HG02884 (cell line): ENCODE measurements around the gene VTI1A.
"Not testable (repeated sequence)": the region's sequence is repeated elsewhere in the genome, so short reads cannot be mapped to it uniquely, and the experiment has no call there.

Experiments used
- ATAC-seq: cut with Tn5 transposase; IDR thresholded peaks from one replicate; pipeline ENCODE4 v1.9.1; 2021; ENCODE audit warnings: mild to moderate bottlenecking, moderate library complexity; ENCODE audit not compliant: unreplicated experiment

Gene VTI1A

DNA sequence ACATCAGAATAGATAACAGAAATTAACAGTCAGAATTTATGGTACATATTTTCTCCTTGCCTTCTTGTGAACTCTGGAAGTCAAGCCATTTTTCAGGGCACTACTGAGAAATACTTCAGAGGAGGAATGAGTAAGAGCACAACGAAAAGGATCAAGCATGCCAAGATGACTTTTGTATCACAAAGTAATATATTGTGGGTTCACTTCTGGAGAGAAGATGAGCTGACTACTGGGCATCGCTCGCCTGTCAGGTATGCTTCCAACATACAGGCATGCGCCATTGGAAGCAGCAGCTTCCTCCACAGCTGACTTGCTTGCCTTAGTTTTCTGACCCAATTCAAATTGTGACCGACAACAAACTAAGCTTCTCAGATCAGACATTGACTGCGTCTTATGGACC lies 137.3 kb downstream of the VTI1A start:
- ATAC-seq = no peak

DNA sequence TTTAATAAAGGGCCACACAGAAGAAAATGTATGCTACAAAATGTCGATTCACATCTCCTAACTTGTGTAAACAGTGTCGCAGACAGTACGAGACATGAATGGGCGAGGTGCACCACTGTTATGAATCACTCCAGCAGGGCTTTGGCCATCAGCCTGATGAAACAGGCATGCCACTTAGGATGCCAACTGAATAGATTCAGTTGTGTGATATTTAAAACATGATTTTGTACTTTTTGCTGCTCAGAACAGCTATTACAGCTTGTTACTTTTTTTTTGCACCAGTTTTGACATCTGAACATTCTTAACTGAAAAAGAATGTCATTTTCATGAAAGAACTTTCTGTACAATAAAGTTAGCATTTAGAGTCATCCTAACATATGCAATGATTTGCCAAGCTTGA lies 138.1 kb downstream of the VTI1A start:
- ATAC-seq = no peak

DNA sequence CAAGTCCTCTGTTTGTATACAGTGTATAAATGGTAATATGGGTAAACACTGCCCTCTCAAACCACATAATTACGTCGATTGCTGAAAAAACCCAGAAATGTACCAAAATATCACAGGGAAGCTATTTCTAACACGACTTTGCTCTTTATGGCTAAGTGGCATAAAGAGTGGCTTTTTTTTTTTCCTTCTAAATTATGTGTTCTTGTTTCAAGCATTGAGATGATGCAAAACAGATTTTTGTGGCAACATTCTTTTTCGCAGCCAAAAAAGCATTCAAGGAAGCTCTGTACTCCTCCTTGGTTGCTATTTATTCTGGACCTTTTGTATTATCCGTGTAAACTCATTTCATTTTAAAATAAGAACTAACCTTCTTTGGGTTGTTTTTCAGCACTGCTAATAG lies 138.9 kb downstream of the VTI1A start:
- ATAC-seq = no peak

DNA sequence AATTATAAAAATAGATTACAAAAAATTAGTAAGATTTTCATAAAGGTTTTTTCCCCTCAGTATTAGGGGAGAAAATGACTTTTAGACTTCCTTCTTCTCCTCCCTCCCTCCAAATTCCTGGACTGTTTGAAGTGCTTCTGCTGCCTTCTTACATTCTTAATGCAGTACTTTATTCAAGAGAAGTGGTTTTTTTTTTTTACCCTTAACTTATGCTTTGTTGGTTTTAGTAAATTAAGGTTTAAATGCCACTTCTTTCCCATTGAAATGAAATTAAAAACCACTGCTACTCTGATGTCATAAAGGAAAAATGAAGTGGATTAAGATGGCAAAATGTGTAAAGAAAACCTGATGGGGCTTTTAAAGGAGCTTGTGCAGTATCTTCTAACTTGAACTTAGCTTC lies 140.7 kb downstream of the VTI1A start:
- no peak for ATAC-seq

DNA sequence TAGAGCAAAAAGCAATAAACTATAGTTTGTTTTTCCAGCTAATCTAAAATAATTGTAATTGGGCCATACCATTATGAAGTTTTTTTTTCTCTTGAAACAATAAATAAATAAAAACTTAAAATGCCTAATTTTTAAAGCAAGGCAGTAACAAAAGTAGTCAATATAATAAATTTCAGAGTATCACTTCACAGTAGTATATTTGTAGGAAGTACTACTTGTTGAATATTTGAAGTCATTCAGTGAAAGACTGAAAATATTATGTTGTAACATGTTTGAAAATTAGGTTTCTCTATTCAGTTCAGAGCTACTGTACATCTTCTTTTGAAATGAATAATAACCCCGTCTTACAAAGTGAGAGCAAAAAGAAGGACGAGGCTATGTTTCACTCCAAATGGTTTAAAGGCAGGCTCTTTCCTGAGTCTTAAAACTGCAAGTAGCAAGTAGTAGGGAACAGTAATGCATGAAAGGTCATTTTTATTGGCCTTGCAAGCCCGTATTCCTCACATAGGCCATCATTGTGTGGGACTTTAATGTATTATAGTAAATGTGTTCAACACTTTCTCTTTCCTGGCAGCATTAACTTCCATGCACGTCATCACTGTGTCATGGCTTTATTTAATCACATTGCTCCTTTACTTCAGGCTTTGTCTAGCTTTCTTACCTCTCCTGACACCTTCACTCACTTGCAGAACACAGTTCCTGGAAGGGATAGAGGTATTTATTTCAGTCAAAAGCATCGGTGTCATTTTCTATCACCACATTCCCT lies 141.4 kb downstream of the VTI1A start:
- no peak for ATAC-seq

DNA sequence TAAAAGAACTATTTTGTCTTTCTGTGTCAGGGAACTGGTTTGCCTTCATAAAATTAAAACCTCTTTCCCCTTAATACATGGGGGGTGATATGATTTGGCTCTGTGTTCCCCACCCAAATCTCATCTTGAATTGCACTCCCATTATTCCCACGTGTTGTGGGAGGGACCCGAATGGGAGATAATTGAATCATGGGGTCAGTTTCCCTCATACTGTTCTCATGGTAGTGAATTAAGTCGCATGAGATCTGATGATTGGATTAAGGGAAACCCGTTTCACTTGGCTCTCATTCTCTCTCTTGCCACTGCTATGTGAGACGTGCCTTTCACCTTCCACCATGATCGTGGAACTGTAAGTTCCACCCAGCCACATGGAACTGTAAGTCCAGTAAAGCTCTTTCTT lies 142.1 kb downstream of the VTI1A start:
- no peak for ATAC-seq

DNA sequence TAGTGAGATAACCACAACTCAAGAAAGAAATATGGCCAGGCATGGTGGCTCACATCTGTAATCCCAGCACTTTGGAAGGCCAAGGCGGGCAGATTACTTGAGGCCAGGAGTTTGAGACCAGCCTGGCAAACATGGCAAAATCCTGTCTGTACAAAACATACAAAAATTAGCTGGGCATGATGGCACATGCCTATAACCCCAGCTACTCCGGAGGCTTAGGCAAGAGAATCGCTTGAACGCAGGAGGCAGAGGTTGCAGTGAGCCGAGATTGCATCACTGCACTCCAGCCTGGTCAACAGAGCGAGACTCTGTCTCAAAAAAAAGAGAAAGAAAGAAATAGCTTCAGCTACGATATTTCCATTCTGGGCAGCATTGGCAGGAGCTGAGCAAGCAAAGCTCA lies 143.8 kb downstream of the VTI1A start:
- ATAC-seq = not testable (repeated sequence)

DNA sequence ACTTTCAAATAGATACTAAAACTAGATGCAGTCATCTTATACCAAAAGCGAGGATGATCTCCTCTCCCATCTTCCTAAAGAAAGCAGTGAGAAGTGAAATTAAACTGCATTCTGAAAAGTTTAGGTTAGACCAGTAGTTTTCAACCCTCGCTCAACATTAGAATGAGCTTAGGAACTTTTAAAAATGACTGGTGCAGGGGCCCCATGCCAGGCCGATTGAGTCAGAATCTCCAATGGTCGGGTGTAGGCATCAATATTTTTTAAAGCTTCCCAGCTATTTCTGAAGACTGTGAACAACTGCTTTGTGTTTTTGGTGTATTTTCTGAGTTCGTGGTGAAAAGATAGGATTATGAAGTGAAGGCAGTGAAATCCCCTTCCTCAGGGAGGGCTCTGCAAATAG lies 146.0 kb downstream of the VTI1A start:
- no peak for ATAC-seq

DNA sequence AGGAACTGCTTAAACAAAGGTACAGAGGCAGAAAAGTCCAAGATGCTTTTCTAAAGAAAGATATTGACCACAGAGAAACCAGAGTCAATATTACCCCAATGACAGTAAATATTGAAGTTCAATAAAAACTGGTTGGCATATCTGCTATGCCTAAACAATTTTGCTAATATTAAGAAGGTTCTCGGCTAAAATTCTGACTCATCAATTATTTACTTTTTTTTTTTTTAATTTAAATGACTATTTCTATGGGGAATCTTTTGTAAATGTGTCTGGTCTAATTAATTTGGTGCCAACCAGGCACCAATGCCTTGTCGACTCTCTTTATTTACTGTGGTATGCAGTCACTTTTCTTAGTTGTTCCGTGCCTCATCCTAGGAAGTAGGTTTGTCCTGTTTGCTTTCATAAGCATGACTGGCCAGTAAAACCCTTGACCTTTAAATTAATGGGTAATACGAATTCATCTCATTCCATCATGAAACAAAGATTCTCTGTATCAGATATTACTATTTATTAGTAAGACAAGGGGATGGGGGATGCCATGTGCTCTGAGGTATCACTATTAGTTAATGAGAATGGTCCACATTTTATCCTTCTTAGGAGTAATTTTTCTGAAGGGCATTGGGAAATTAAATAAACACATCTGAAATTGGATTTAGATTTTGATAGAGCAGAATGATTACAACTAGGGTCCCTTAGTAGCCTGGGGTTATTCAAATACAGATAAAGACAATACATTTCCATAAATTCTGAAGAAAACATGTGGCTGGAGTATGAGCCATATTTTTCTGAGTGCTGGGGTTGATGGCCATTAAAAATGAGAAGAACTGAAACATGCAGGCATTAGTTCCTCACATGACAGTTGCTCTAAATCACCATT lies 154.4 kb downstream of the VTI1A start:
- ATAC-seq = no peak

DNA sequence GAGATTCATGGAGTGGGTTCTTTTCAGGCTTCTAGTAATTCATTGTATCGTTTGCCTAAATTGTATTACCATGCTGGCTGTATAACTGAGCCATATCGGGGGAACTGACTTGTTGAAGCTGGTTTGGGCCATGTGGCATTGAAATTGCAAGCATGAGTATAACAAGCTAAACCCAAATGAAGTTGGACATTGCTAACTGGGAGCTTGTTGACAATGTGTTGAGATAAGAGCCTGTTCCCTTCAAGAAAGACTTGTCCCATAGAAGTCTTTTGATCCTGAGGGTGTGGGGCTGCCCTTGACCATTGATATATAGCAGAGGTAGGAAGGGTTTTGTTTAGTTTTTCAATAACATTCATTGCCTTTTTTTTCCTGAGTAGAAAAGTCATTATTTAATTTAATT lies 156.0 kb downstream of the VTI1A start:
- no peak for ATAC-seq

DNA sequence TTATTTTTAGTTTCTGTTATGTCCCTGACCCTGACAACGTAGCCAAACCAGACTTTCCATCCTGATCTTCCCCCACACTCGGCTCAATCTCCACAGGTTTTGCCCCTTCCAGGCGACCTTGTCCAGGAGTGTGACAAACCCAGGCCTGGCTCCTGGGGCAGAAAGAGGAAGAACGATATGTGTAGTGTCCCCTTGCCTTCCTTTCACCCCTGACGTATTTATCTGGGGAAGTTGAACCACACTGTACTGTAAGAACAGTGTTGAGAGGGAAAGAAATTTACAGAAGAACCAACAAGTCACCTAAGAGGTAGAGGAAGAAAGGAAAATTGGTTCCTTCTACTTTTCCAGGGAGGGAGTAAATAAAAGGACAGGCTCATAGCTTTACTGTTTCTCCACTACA lies 158.0 kb downstream of the VTI1A start:
- ATAC-seq = no peak

DNA sequence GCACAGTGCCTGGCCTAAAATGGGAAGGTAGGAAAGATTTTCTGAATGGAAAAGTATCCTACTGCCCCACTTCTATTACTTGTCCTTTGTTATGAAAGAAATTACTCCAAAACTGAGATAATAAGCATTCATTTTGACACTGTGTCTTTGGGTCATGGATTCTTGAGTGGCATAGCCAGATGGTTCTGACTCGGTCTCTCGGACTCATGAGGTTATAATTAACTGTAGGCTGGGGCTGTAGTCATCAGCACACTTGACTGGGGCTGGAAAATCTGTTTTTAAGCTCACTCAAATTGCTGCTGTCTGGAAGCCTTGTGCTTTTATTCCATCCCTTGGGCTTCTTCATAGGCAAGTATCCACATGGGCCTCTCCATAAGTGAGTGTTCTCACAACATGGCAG lies 160.5 kb downstream of the VTI1A start:
- ATAC-seq = no peak

DNA sequence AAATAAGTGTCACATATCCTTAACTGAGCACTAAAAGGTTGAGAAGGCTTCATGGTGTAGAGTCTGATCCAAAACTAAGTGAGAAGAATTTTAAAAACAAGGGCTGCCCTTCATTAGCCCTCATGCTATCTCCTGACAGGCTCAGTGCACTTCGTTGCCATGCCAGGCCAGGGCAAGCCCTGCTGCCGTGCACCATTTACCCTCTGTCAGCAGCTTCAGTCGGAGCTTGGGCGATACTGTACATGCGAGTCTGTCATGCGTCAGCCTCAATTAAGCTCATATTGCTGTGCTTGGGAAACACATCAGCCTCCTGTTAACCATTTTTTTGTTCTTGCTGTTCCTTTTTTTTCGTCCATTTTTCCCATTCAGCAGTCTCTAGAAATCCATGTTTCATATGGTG lies 166.6 kb downstream of the VTI1A start:
- ATAC-seq = no peak

DNA sequence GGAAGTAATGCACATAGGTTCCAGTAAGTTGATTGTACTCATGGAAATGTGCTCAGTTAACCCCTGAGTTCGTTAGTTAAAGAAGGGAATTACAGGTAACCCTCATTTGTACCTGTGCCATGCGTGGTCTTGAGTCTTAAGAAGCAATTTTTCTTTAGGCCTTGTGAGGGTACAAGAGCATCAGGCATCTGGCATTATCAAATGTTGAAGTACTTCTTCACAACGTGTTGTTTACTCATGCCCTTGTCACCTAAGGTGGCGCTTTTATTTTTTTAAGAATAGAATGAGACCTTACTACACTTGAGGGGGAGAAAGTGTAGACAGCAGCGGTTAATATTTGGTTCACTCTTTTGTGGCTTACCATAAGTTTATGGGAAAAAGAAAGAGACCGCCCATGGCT lies 167.1 kb downstream of the VTI1A start:
- no peak for ATAC-seq

DNA sequence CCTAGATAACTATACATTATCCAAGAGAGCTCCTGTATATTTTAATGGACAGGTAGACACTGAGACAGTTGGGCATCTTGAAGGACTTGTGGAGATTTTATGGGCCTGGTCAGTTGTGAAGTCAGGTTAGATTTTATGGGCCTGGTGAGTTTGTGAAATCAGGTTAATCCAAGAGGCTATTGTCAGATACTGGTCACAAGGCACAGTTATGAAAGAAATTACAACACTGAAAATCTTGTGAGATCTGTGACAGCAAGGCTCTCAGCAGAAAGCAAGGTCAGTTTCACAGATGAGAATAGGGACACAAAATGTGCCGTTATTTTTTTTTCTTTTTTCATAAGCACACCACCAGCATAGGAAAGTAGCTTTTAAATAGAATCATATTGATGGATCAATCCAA lies 167.6 kb downstream of the VTI1A start:
- no peak for ATAC-seq

DNA sequence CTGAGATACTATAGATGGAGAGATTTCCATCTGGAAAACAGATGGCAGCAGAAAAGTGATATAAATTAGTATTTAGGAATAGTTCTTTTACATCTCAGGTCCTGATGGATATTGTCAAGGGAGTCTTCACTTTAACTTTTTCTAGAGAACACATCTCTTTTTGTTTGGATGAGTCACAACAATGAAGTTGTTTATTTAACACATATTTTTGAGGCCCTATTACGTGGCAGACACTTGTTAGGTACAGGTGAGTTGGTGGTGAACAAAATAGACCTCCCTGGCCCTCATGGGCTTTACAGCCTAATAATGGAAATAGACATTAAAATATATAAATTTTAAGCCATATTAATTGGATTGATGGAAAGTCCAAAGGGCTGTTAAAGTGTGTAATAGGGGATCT lies 168.3 kb downstream of the VTI1A start:
- ATAC-seq = no peak

DNA sequence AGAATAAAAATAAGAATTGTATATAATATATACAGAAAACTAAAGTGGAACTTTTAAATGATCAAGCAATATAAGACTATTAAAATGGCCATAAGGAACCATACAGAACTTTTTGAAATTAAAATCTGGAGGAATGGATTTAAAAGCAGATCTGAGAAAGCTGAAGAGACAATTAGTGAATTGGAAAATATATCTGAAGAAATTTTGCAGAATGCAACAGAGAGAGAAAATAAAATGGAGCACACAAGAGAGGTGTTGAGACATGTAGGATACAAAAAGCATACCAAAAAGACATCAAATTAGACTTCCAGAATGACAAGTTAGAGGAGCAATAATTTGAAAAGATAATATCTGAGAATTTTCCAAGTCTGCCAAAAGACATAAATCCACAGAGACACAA lies 169.6 kb downstream of the VTI1A start:
- no peak for ATAC-seq

DNA sequence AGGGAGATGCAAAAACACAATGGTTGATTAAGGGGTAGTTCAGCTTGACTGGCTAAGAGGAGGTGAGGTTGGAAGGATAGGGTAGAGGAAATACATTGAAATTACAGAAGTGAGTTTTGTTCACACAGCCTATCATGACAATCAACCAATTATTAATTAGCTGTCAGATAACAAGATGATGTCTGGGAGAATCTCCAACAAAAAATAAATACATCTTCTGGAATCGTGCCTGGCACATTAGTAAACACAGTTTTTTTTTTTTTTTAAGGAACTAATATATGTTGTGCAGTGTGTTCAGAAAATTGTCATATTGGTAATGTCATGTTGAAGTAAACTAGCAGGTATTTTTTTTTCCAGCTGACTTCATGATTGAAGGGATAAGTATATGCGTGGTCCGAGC lies 171.8 kb downstream of the VTI1A start:
- ATAC-seq = no peak

DNA sequence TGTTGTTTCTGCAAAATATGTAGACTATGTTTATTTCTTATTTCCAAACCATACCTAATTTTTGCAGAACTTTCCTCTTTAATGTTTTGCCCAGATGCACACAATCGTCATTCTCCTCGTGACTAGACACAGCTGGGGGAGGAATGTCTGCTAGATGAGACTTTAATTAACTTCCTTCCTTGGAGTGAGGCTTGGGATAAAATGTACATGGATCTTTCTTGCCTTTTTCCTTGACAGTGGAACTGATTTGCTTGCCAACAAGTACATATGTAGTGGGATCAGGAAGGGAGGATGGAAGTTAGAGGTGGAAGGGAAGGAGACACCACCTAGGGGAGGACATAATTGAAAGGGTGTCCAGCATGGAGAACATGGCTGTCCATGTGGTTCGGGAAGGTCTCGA lies 172.5 kb downstream of the VTI1A start:
- ATAC-seq = no peak

DNA sequence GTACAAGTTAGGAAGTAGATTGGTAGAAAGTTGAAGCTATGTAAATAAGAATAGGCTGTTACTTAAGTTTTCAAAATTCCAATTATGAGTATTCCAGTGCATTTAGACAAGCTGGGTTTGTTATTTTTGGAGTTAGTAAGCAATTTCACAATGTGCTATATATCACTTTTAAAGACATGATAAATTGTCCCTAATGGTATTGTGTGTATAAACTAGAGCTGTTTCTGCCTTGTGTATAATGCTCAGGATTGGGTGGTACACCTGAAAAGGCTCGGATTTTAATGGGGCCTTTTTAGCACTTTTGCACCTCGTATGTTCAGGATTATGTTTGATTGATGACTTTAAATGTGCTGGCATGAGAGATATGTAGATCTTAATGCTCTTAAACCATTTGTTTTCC lies 175.8 kb downstream of the VTI1A start:
- ATAC-seq = no peak

DNA sequence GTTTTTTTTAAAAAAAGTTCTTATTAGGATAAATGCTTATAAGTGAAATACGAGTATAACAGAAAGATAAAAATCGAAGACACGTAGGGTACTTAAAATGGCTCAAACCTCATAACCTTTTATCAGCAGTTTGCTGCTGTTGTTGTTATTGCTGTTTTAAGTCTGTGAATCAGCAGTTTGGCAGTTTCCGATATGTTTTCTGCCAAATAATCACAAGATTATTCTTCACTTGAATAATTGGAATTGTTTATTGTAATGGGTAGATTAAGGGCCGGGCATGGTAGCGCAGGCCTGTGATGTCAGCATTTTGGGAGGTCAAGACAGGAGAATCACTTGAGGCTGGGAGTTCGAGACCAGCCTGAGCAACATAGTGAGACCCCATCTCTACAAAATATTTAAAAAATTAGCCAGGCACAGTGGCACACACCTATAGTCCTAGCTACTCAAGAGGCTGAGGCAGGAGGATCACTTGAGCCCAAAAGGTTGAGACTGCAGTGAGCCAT lies 177.6 kb downstream of the VTI1A start:
- no peak for ATAC-seq

DNA sequence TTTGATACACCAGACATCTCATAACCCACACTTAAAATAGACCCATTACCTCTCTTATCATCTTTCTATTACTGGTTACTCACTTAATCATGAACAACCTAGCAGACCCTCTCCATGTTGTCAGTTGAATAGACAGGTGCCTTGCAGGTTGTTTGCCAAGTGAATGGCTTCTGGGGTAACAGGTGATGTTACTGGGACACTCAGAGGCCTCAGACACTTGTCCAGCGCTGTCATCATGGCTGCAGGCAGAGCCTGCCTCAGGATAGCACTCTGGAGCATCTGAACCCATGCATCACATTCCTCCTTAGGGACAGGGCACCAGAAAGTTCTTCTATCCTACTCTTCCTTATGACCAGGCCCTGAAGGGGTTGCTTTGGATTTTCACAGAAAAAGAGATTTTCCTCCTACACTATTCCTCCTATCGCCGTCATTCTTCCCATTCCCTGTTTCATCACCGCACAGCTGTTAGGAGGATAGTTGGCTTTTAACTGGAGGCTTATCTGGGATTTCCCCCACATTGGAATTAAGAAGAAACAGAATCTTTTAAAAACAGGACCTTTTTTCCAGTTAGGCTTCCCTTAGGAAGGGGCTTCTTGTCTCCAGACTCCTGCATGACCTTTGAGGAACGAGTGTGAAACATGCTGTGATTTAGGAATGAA lies 182.1 kb downstream of the VTI1A start:
- ATAC-seq = no peak
